Lung (tissue), 12 donors: ENCODE results near the gene ZFYVE9. TPM values are rescaled to one million over a fixed set of nuclear protein-coding genes. Genes with fewer than 3 reads are reported as not detected.

ENCODE experiments used
- ATAC-seq: fragments of 200-7000 bp; cut with Tn5 transposase; one replicate; pipeline ENCODE4 v1.9.1; 2020; ENCODE audit warnings: moderate number of reproducible peaks; ENCODE audit not compliant: insufficient read depth, low FRiP score
- DNase-seq, 3 donors: peaks; one replicate each; pipeline ENCODE4 v3.0.0-alpha.2; 2013 to 2017
- H3K27ac ChIP-seq, 2 donors: one replicate each; pipeline ENCODE4 v1.5.1; 2013; ENCODE audit warnings: mild to moderate bottlenecking in 2 of 2, moderate library complexity in 2 of 2, control low read depth in 1 of 2, inconsistent platforms in 1 of 2, low read depth in 1 of 2, low read length in 1 of 2
- H3K27me3 ChIP-seq, 3 donors: one replicate each; pipeline ENCODE4 v1.5.1; 2013; ENCODE audit warnings: low read length in 2 of 3; ENCODE audit not compliant: control insufficient read depth in 3 of 3, insufficient read depth in 3 of 3
- H3K36me3 ChIP-seq, 4 donors: one replicate each; pipeline ENCODE4 v1.5.1; 2013; ENCODE audit warnings: low read length in 4 of 4, mild to moderate bottlenecking in 1 of 4, moderate library complexity in 1 of 4; ENCODE audit not compliant: control insufficient read depth in 4 of 4, insufficient read depth in 4 of 4
- H3K4me1 ChIP-seq, 5 donors: one replicate each; pipeline ENCODE4 v1.5.1; 2013; ENCODE audit warnings: low read length in 5 of 5, mild to moderate bottlenecking in 2 of 5, moderate library complexity in 1 of 5; ENCODE audit not compliant: control insufficient read depth in 5 of 5, insufficient read depth in 5 of 5
- H3K4me3 ChIP-seq: one replicate; pipeline ENCODE4 v1.5.1; 2013; ENCODE audit warnings: mild to moderate bottlenecking, control low read depth, moderate library complexity
- H3K9ac ChIP-seq, 2 donors: one replicate each; pipeline ENCODE4 v1.5.1; 2013; ENCODE audit warnings: low read length in 2 of 2, control low read depth in 1 of 2; ENCODE audit not compliant: insufficient read depth in 1 of 2
- H3K9me3 ChIP-seq, 4 donors: one replicate each; pipeline ENCODE4 v1.5.1; 2013; ENCODE audit warnings: low read length in 3 of 4, mild to moderate bottlenecking in 1 of 4, moderate library complexity in 1 of 4; ENCODE audit not compliant: control insufficient read depth in 4 of 4, insufficient read depth in 3 of 4
- whole genome bisulfite sequencing, 2 donors: extraction: QIAGEN DNeasy Blood & Tissue Kit; methylation state at CpG; one replicate each; pipeline ENCODE4 v1.1.7; 2013; 5-methylcytosine and 5-hydroxymethylcytosine counted together
- polyA plus RNA-seq, 2 donors: library from polyadenylated mRNA; stranded (reverse); fragments of 200-250 nt; gene quantifications; one replicate each; pipeline ENCODE4 v1.2.1, GENCODE V29; 2013
- total RNA-seq, 2 donors: library from RNA; depleted of rRNA in 1 of 2; stranded (reverse); fragments of >200 nt in 1 of 2; gene quantifications; one replicate each; pipeline ENCODE4 v1.2.1, GENCODE V29; 2014 to 2021
- TF ChIP-seq, protein P1 (sequence below): IDR thresholded peaks from 2 replicates; pipeline ENCODE4 v1.5.1; 2012; ENCODE audit warnings: mild to moderate bottlenecking; ENCODE audit errors: control extremely low read depth, extremely low read depth
- donor health status: control.
- donor health status: control.
- donor health status: Bipolar disorder and iron deficiency.
- donor health status: healthy.
- donor health status: DM: yes; HTN: yes; CAD: no.

ZFYVE9 gene
- total and polyA plus RNA-seq, 4 donors, result 3.3 to 51.5 (median 9.9) TPM

- ATAC-seq (no peak), DNase-seq (no peak)
- Histone ChIP-seq H3K9me3 (no peaks in the 10 kb centered on the region), H3K9ac (no peak overlapping the region), H3K27me3 (no peaks in the 10 kb centered on the region), H3K4me1 (no peaks in the 10 kb centered on the region), H3K36me3 (peaks cover 0 to 10% (median 4%) of the 10 kb centered on the region in 4 donors), H3K27ac (no peak overlapping the region), H3K4me3 (no peak overlapping the region)
- WGBS, 2 donors, result 92 to 94% methylated on average over 13 of the region's 13 CpGs
- TF ChIP-seq, protein P1, sequence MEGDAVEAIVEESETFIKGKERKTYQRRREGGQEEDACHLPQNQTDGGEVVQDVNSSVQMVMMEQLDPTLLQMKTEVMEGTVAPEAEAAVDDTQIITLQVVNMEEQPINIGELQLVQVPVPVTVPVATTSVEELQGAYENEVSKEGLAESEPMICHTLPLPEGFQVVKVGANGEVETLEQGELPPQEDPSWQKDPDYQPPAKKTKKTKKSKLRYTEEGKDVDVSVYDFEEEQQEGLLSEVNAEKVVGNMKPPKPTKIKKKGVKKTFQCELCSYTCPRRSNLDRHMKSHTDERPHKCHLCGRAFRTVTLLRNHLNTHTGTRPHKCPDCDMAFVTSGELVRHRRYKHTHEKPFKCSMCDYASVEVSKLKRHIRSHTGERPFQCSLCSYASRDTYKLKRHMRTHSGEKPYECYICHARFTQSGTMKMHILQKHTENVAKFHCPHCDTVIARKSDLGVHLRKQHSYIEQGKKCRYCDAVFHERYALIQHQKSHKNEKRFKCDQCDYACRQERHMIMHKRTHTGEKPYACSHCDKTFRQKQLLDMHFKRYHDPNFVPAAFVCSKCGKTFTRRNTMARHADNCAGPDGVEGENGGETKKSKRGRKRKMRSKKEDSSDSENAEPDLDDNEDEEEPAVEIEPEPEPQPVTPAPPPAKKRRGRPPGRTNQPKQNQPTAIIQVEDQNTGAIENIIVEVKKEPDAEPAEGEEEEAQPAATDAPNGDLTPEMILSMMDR, result no peak
Observed at GRCh38 chr1:52305417-52306226, 163.7 kb downstream of the ZFYVE9 start.

GRCh38 chr1:52306227-52307006 is 164.5 kb downstream of the ZFYVE9 start:
- no peaks in the 10 kb centered on the region for H3K9me3 ChIP-seq
- H3K9ac ChIP-seq, result no peak overlapping the region
- ATAC-seq (no peak), DNase-seq (no peak)
- H3K4me3 ChIP-seq, result no peak overlapping the region
- TF ChIP-seq, protein P1, result no peak
- WGBS, 2 donors, result 82 to 93% methylated on average over 11 of the region's 11 CpGs
- no peak overlapping the region for H3K27ac ChIP-seq
- no peaks in the 10 kb centered on the region for H3K4me1 ChIP-seq
- H3K27me3 ChIP-seq, result no peaks in the 10 kb centered on the region
- H3K36me3 ChIP-seq, result peaks cover 0 to 10% (median 4%) of the 10 kb centered on the region in 4 donors

DNA sequence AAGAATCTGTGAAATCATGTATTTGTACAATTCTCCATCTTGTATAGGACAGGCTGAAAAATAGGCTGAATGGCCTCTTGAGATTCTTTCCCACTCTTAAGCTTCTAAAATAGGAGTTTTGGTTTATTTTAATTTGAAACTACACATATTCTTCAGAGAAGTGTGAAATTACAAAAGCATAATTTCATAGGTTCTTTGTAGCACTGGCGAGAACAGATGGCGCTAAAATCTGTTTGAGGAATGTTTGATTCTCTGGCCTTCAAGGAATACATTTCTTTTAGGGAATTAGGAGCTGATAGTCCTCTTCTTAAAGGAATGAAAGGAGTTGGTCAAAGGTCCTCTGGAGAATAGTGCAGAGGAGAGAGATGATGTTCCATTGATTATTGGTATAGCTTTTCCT is 179.2 kb downstream of the ZFYVE9 start:
- Histone ChIP-seq H3K4me3 (no peak overlapping the region), H3K9ac (no peak overlapping the region), H3K27me3 (no peaks in the 10 kb centered on the region), H3K27ac (no peak overlapping the region), H3K36me3 (peaks cover 0 to 8% (median under 1%) of the 10 kb centered on the region in 4 donors), H3K4me1 (no peaks in the 10 kb centered on the region), H3K9me3 (no peaks in the 10 kb centered on the region)
- ATAC-seq (no peak), DNase-seq (peak in 1 of 3 donors; percentile 4)
- TF ChIP-seq, protein P1, result no peak
- WGBS, 2 donors, result 89 to 90% methylated on average over 2 of the region's 2 CpGs
